ENCODE measurements around the gene EIF4H. TPM values are rescaled to one million over a fixed set of nuclear protein-coding genes. Genes with fewer than 3 reads are reported as not detected.
A peak's percentile ranks its signal among the peaks of the same experiment; 100 is the strongest.

EIF4H gene
- total RNA-seq, 1 donor from 2014 or later = 159 TPM

DNA sequence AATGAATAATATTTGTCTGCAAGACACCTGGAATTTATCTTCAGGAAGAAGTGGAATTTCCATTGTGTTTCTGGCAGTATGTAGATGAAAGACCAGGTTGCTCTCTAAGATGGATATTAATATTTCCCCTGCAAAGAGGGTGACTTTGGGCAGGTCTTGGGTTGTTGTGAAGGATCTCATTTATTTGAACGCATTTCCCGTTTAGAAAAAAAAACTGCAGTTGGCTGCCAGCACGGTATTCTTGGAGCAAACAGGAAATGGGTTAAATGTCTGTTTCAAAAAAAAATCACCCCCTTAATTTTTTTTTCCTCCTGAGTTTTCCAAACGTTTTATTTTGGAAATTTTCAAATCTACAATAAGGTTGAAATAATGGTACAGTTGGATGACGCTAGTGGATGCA lies 11.5 kb downstream of the EIF4H start:
- TF ChIP-seq, protein P1, sequence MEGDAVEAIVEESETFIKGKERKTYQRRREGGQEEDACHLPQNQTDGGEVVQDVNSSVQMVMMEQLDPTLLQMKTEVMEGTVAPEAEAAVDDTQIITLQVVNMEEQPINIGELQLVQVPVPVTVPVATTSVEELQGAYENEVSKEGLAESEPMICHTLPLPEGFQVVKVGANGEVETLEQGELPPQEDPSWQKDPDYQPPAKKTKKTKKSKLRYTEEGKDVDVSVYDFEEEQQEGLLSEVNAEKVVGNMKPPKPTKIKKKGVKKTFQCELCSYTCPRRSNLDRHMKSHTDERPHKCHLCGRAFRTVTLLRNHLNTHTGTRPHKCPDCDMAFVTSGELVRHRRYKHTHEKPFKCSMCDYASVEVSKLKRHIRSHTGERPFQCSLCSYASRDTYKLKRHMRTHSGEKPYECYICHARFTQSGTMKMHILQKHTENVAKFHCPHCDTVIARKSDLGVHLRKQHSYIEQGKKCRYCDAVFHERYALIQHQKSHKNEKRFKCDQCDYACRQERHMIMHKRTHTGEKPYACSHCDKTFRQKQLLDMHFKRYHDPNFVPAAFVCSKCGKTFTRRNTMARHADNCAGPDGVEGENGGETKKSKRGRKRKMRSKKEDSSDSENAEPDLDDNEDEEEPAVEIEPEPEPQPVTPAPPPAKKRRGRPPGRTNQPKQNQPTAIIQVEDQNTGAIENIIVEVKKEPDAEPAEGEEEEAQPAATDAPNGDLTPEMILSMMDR (IDR thresholded peaks at IDR 0.05; ENCODE audit: borderline replicate concordance) = no peak
- peak overlapping the region; percentile 52 for H3K27ac ChIP-seq (replicated peaks)
- no peak for DNase-seq
- H3K27me3 ChIP-seq (ENCODE audit: low read depth) = no peaks in the 10 kb centered on the region
- H3K4me3 ChIP-seq = peak overlapping the region; percentile 3
- H3K36me3 ChIP-seq = peaks cover 34% of the 10 kb centered on the region
- H3K9me3 ChIP-seq (replicated peaks) = no peaks in the 10 kb centered on the region
- H3K4me1 ChIP-seq = peaks cover 85% of the 10 kb centered on the region
- intact Hi-C loops (cut with micrococcal nuclease) = no loop called here

DNA sequence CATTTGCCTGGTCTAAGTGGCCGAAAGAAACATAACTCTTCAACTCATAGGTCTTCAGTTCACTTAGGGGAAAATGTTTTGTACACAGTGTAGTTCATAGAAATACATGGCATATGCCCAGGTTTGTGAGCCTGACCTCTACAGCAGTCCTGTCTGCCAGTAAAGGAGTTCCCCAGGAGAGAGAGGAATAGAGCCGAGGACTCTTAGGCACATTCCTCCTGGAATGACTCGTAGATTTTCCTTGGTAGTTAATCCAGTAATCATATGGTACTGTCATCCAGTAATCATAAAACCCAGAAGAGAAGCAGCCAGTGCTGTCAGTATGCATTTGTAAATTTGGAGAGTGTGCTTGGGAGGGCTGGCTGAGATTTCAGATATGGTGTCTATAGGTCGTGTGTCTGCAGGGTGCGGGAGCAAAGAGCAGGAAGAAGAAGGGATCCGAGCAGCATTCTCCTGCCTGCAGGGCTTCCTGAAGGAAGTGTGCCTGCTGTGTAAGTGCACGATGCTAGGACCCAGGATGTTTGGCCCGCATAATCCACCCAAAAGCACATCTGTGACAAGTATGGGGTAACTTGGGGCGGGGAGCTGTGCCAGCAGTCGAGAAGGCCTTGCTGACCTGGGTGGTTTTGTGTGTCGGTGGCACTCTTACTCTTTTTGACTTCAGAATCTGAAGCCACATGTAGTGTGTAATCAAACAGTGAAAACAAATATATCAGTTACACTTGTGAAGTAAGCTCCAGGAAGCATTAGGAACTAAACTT lies 13.9 kb downstream of the EIF4H start:
- Histone ChIP-seq H3K36me3 (peaks cover 54% of the 10 kb centered on the region), H3K27me3 (ENCODE audit: low read depth) (no peaks in the 10 kb centered on the region), H3K4me3 (no peak overlapping the region), H3K9me3 (replicated peaks) (no peaks in the 10 kb centered on the region), H3K27ac (replicated peaks) (peak overlapping the region; percentile 51), H3K4me1 (peaks cover 60% of the 10 kb centered on the region)
- no peak for DNase-seq
- intact Hi-C loops (cut with micrococcal nuclease) = no loop called here
- TF ChIP-seq, protein P1 (IDR thresholded peaks at IDR 0.05; ENCODE audit: borderline replicate concordance) = no peak

DNA sequence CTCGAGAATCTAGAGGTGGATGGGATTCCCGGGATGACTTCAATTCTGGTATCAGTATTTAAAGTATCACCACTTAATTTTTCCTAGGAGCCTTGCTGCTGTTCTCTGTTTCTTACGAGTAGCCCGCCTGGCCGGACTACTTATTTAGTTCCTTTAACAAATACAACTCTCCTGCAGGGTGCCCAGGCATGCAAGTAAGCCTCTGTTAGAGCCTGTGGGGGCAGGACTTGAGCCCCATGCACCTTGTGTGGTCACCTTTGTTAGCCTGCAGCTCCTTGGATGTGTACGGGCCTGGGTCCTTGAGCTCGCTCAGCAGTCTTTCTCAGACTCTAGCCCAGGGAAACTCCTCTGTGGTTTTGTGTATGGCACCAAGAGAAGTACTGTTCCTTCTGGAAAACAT lies 16.1 kb downstream of the EIF4H start:
- no peak for DNase-seq
- peaks cover 38% of the 10 kb centered on the region for H3K4me1 ChIP-seq
- H3K27me3 ChIP-seq (ENCODE audit: low read depth) = no peaks in the 10 kb centered on the region
- no peaks in the 10 kb centered on the region for H3K9me3 ChIP-seq (replicated peaks)
- intact Hi-C loops (cut with micrococcal nuclease) = no loop called here
- H3K36me3 ChIP-seq = peaks cover 75% of the 10 kb centered on the region
- H3K27ac ChIP-seq (replicated peaks) = no peak overlapping the region
- H3K4me3 ChIP-seq = no peak overlapping the region
- TF ChIP-seq, protein P1 (IDR thresholded peaks at IDR 0.05; ENCODE audit: borderline replicate concordance) = no peak

DNA sequence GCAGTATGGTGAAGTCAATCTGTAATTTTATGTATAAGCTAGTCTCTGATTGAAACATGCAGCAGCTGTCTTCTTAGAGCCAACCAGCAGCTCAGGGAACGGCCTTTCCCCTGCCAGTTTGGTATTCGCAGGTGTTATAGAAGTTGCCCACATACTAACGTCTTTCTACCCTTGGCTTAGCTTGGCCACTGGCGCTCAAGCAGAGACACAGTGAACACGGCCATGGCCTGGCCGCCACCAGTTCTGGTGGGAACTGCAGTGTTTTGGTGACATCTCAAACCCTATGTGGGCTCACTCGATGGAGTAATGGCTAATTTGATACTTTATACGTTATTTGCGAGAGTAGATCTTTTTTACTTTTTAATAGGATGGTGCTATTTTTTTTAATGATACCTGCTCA lies 17.1 kb downstream of the EIF4H start:
- intact Hi-C loops (cut with micrococcal nuclease) = no loop called here
- no peaks in the 10 kb centered on the region for H3K9me3 ChIP-seq (replicated peaks)
- H3K36me3 ChIP-seq = peaks cover 84% of the 10 kb centered on the region
- H3K27ac ChIP-seq (replicated peaks) = no peak overlapping the region
- H3K4me1 ChIP-seq = peaks cover 29% of the 10 kb centered on the region
- H3K27me3 ChIP-seq (ENCODE audit: low read depth) = no peaks in the 10 kb centered on the region
- no peak for DNase-seq
- TF ChIP-seq, protein P1 (IDR thresholded peaks at IDR 0.05; ENCODE audit: borderline replicate concordance) = no peak
- H3K4me3 ChIP-seq = no peak overlapping the region

DNA sequence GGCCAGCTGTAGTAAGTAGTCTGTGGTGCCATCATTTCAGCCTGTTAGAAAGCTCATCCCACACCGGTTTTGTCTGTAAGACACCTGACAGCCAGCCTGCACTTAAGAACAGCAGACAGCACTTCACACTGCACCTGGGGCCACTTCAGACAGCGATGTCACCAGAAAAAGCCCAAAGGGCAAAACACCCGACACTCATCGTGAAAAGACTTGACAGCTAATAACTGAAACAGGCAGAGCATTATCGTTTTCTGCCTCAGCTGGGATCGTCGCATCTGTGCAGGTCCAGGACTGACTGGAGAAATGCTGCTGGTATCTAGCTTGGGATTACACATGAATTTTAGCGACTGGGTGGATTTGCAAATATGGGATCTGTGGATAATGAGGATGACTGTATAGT lies 18.9 kb downstream of the EIF4H start:
- intact Hi-C loops (cut with micrococcal nuclease) = no loop called here
- no peaks in the 10 kb centered on the region for H3K27me3 ChIP-seq (ENCODE audit: low read depth)
- H3K4me3 ChIP-seq = no peak overlapping the region
- no peak overlapping the region for H3K27ac ChIP-seq (replicated peaks)
- TF ChIP-seq, protein P1 (IDR thresholded peaks at IDR 0.05; ENCODE audit: borderline replicate concordance) = no peak
- no peaks in the 10 kb centered on the region for H3K9me3 ChIP-seq (replicated peaks)
- H3K4me1 ChIP-seq = peaks cover 11% of the 10 kb centered on the region
- H3K36me3 ChIP-seq = peaks cover 91% of the 10 kb centered on the region
- no peak for DNase-seq
